Liver (tissue), 9 donors: ENCODE data around the gene PLEKHA8. TPM values are rescaled to one million over a fixed set of nuclear protein-coding genes. Genes with fewer than 3 reads are reported as not detected.

Source experiments
- DNase-seq: peaks from one replicate; pipeline ENCODE4 v3.0.0-alpha.2; 2017; ENCODE audit warnings: low spot score
- H3K27ac ChIP-seq, 2 donors: one replicate each; pipeline ENCODE4 v1.7.0; 2013; ENCODE audit warnings: inconsistent platforms in 2 of 2, low read length in 2 of 2, control low read depth in 1 of 2, low read depth in 1 of 2, mild to moderate bottlenecking in 1 of 2
- H3K27me3 ChIP-seq, 4 donors: one replicate each; pipeline versions ENCODE4 v1.6.1 to v1.7.0; 2013; ENCODE audit warnings: low read length in 3 of 4, inconsistent platforms in 1 of 4, mild to moderate bottlenecking in 1 of 4, moderate library complexity in 1 of 4; ENCODE audit not compliant: control insufficient read depth in 4 of 4, insufficient read depth in 4 of 4
- H3K36me3 ChIP-seq, 4 donors: one replicate each; pipeline versions ENCODE4 v1.6.1 to v1.7.0; 2013; ENCODE audit warnings: low read length in 3 of 4, mild to moderate bottlenecking in 3 of 4, low read depth in 1 of 4, moderate library complexity in 1 of 4; ENCODE audit not compliant: control insufficient read depth in 4 of 4, insufficient read depth in 3 of 4
- H3K4me1 ChIP-seq, 4 donors: one replicate each; pipeline versions ENCODE4 v1.6.1 to v1.7.0; 2013; ENCODE audit warnings: low read length in 3 of 4, mild to moderate bottlenecking in 3 of 4, moderate library complexity in 1 of 4; ENCODE audit not compliant: control insufficient read depth in 4 of 4, insufficient read depth in 4 of 4
- H3K4me3 ChIP-seq, 3 donors: one replicate each; pipeline versions ENCODE4 v1.6.1 to v1.7.0; 2013; ENCODE audit warnings: low read length in 3 of 3, control low read depth in 1 of 3, low read depth in 1 of 3, mild to moderate bottlenecking in 1 of 3
- H3K9ac ChIP-seq, 2 donors: one replicate each; pipeline ENCODE4 v1.7.0; 2013; ENCODE audit warnings: low read length in 2 of 2, mild to moderate bottlenecking in 2 of 2, moderate library complexity in 2 of 2, control low read depth in 1 of 2, low read depth in 1 of 2
- H3K9me3 ChIP-seq, 4 donors: one replicate each; pipeline versions ENCODE4 v1.6.1 to v1.7.0; 2013; ENCODE audit warnings: low read length in 3 of 4; ENCODE audit not compliant: control insufficient read depth in 4 of 4
- ATF3 ChIP-seq: IDR thresholded peaks from 2 replicates; pipeline ENCODE4 v1.6.1; 2016; ENCODE audit warnings: antibody characterized with exemption
- CTCF ChIP-seq: fragments of 150-350 bp; IDR thresholded peaks from 2 replicates; pipeline ENCODE4 v1.5.1; 2017; ENCODE audit warnings: improper control_type of control experiment, low read depth, low read length; ENCODE audit not compliant: missing input control
- EGR1 ChIP-seq, 2 donors: IDR thresholded peaks; 2 replicates each; pipeline ENCODE4 v1.6.1; 2016 to 2018; ENCODE audit warnings: antibody characterized with exemption in 2 of 2, low read depth in 2 of 2
- FOXA1 ChIP-seq: IDR thresholded peaks from 2 replicates; pipeline ENCODE4 v1.6.1; 2016; ENCODE audit warnings: antibody characterized with exemption
- FOXA2 ChIP-seq: IDR thresholded peaks from 2 replicates; pipeline ENCODE4 v1.6.1; 2016; ENCODE audit warnings: antibody characterized with exemption
- GABPA ChIP-seq, 2 donors: IDR thresholded peaks in 1 of 2; conservative IDR thresholded peaks in 1 of 2; 2 replicates each; pipeline ENCODE4 v1.6.1; 2016; ENCODE audit warnings: antibody characterized with exemption in 2 of 2, mild to moderate bottlenecking in 1 of 2, moderate library complexity in 1 of 2
- HNF4A ChIP-seq, 2 donors: conservative IDR thresholded peaks; 2 replicates each; pipeline ENCODE4 v1.6.1; 2016; ENCODE audit warnings: antibody characterized with exemption in 2 of 2, mild to moderate bottlenecking in 2 of 2
- HNF4G ChIP-seq: IDR thresholded peaks from 2 replicates; pipeline ENCODE4 v1.6.1; 2016; ENCODE audit warnings: antibody characterized with exemption
- JUND ChIP-seq, 2 donors: IDR thresholded peaks; 2 replicates each; pipeline ENCODE4 v1.6.1; 2016; ENCODE audit warnings: antibody characterized with exemption in 2 of 2
- MAX ChIP-seq: IDR thresholded peaks from 2 replicates; pipeline ENCODE4 v1.6.1; 2016; ENCODE audit warnings: antibody characterized with exemption
- NR2F2 ChIP-seq: IDR thresholded peaks from 2 replicates; pipeline ENCODE4 v1.6.1; 2016; ENCODE audit warnings: antibody characterized with exemption
- RAD21 ChIP-seq, 2 donors: IDR thresholded peaks; 2 replicates each; pipeline ENCODE4 v1.6.1; 2016; ENCODE audit warnings: antibody characterized with exemption in 2 of 2, mild to moderate bottlenecking in 2 of 2
- REST ChIP-seq: IDR thresholded peaks from 2 replicates; pipeline ENCODE4 v1.6.1; 2016; ENCODE audit warnings: antibody characterized with exemption, mild to moderate bottlenecking
- RXRA ChIP-seq, 2 donors: IDR thresholded peaks; 2 replicates each; pipeline ENCODE4 v1.6.1; 2017 to 2018; ENCODE audit warnings: antibody characterized with exemption in 2 of 2, mild to moderate bottlenecking in 1 of 2
- TAF1 ChIP-seq: conservative IDR thresholded peaks from 2 replicates; pipeline ENCODE4 v1.6.1; 2016; ENCODE audit warnings: antibody characterized with exemption, mild to moderate bottlenecking
- YY1 ChIP-seq: IDR thresholded peaks from 2 replicates; pipeline ENCODE4 v1.6.1; 2016; ENCODE audit warnings: antibody characterized with exemption, mild to moderate bottlenecking
- ZBTB33 ChIP-seq: IDR thresholded peaks from 2 replicates; pipeline ENCODE4 v1.6.1; 2016; ENCODE audit warnings: antibody characterized with exemption
- WGBS: extraction: QIAGEN DNeasy Blood & Tissue Kit; methylation state at CpG from one replicate; pipeline ENCODE4 v1.1.7; 2013; 5-methylcytosine and 5-hydroxymethylcytosine counted together
- polyA plus RNA-seq, 2 donors: library from polyadenylated mRNA; stranded (reverse) in 1 of 2; unstranded in 1 of 2; fragments of 200-250 nt in 1 of 2; fragments of >200 nt in 1 of 2; fragmentation: Nextera tagmentation in 1 of 2; extraction: Ambion mirVana in 1 of 2; gene quantifications; one replicate each; pipeline versions ENCODE4 v1.2.1 to v1.2.3, GENCODE V29; 2013 to 2015
- total RNA-seq, 2 donors: library from RNA; depleted of rRNA; stranded (reverse); fragments of >200 nt; gene quantifications; one replicate each; pipeline ENCODE4 v1.2.3, GENCODE V29; 2014
- donor health status: healthy.
- donor health status: healthy.
- donor health status: healthy.
- donor health status: healthy.
- donor health status: healthy.

The PLEKHA8 gene
- total and polyA plus RNA-seq, 4 donors = 1.0 to 5.4 (median 2.4) TPM

- 40% methylated on average over 6 of the region's 6 CpGs for WGBS
- Histone ChIP-seq H3K9me3 (no peaks in the 10 kb centered on the region), H3K4me1 (peaks cover 0 to 13% (median 10%) of the 10 kb centered on the region in 4 donors)
These were observed 136.4 kb downstream of the PLEKHA8 start for GRCh38 chr7:30164567-30164966.

More at GRCh38 chr7:30164567-30164966, 136.4 kb downstream of the PLEKHA8 start:
- Histone ChIP-seq H3K4me3 (no peak overlapping the region), H3K36me3 (no peaks in the 10 kb centered on the region), H3K27me3 (no peaks in the 10 kb centered on the region), H3K27ac (no peak overlapping the region), H3K9ac (no peak overlapping the region)
- TF ChIP-seq YY1 (peak; percentile 35), MAX (no peak), RAD21 (IDR thresholded peaks at IDR 0.05) (peak; percentile 88 to 93), RXRA (IDR thresholded peaks at IDR 0.05) (peak; percentile 4 to 78), FOXA2 (no peak), EGR1 (IDR thresholded peaks at IDR 0.05; ENCODE audit: low read depth in 2 of 2) (no peak), HNF4A (conservative IDR thresholded peaks at IDR 0.05) (peak in 1 of 2 donors; percentile 19), HNF4G (no peak), JUND (IDR thresholded peaks at IDR 0.05) (no peak), REST (no peak), GABPA (IDR thresholded peaks at IDR 0.05 in 1 of 2, conservative IDR thresholded peaks at IDR 0.05 in 1 of 2) (no peak), ATF3 (no peak), FOXA1 (no peak), TAF1 (no peak), CTCF (peak; percentile 63), NR2F2 (no peak), ZBTB33 (no peak)
- no peak for DNase-seq
